HepG2 (cell line): ENCODE measurements around the gene MTG1. TPM values are rescaled to one million over a fixed set of nuclear protein-coding genes. Genes with fewer than 3 reads are reported as not detected.

ENCODE experiments used
- MEF2D ChIP-seq: sonication (generic); formaldehyde crosslinking; IDR thresholded peaks from 2 replicates; pipeline ENCODE4 v1.5.1; 2020; ENCODE audit warnings: mild to moderate bottlenecking, missing genetic modification reagents
- NR3C1 ChIP-seq: sonication (generic); formaldehyde crosslinking; IDR thresholded peaks from 2 replicates; pipeline ENCODE4 v1.4.0; 2020; ENCODE audit warnings: missing genetic modification reagents
- RARG ChIP-seq: sonication (generic); formaldehyde crosslinking; IDR thresholded peaks from 2 replicates; pipeline ENCODE4 v1.4.0; 2020; ENCODE audit warnings: low read depth, mild to moderate bottlenecking, missing genetic modification reagents
- REL ChIP-seq: sonication (generic); formaldehyde crosslinking; conservative IDR thresholded peaks from 2 replicates; pipeline ENCODE4 v1.8.0; 2022; ENCODE audit warnings: mild to moderate bottlenecking, missing genetic modification reagents, moderate library complexity
- SOX5 ChIP-seq: IDR thresholded peaks from 2 replicates; pipeline ENCODE4 v1.6.1; 2016; ENCODE audit warnings: borderline replicate concordance
- THYN1 ChIP-seq: sonication (generic); formaldehyde crosslinking; IDR thresholded peaks from 2 replicates; pipeline ENCODE4 v1.8.1; 2023; ENCODE audit warnings: low read depth, mild to moderate bottlenecking, moderate library complexity, missing genetic modification reagents, borderline replicate concordance
- ZNF224 ChIP-seq: sonication (generic); formaldehyde crosslinking; IDR thresholded peaks from 2 replicates; pipeline ENCODE4 v1.5.0; 2020; ENCODE audit warnings: mild to moderate bottlenecking, missing genetic modification reagents
- ZNF781 ChIP-seq: sonication (generic); formaldehyde crosslinking; IDR thresholded peaks from 2 replicates; pipeline ENCODE4 v1.5.1; 2020; ENCODE audit warnings: borderline replicate concordance, mild to moderate bottlenecking, missing genetic modification reagents; ENCODE audit errors: not compliant biosample characterization
- polyA plus RNA-seq, 8 experiments: library from polyadenylated mRNA; depleted of rRNA in 3 of 8; stranded (reverse) in 7 of 8; unstranded in 1 of 8; fragments of >200 nt; fragmentation: Illumina TruSeq in 4 of 8; extraction: Trizol in 4 of 8; gene quantifications; 2 replicates each; pipeline versions ENCODE4 v1.2.1 to v1.2.3, GENCODE V29; 2011 to 2016; ENCODE audit warnings: low read depth in 4 of 8, missing spikeins in 1 of 8, mixed read lengths in 1 of 8; ENCODE audit not compliant: insufficient read depth in 1 of 8
- total RNA-seq, 5 experiments: library from RNA; depleted of rRNA; stranded (reverse); fragments of >200 nt; fragmentation: Illumina TruSeq; extraction: Trizol; gene quantifications; 2 replicates each; pipeline ENCODE4 v1.2.3, GENCODE V29; 2016; ENCODE audit warnings: low read depth in 1 of 5
- TF ChIP-seq, protein P1 (sequence below): sonication (generic); formaldehyde crosslinking; IDR thresholded peaks from 2 replicates; pipeline ENCODE4 v1.9.0; 2021; ENCODE audit warnings: missing genetic modification reagents, borderline replicate concordance
- TF ChIP-seq, protein P2 (sequence below): sonication (generic); formaldehyde crosslinking; IDR thresholded peaks from 2 replicates; pipeline ENCODE4 v1.5.1; 2020; ENCODE audit warnings: missing genetic modification reagents, mild to moderate bottlenecking, borderline replicate concordance
- TF ChIP-seq, protein P3 (sequence below): sonication (generic); formaldehyde crosslinking; IDR thresholded peaks from 2 replicates; pipeline ENCODE4 v1.5.1; 2020; ENCODE audit warnings: mild to moderate bottlenecking, missing genetic modification reagents, moderate library complexity
- TF ChIP-seq, protein P4 (sequence below): sonication (generic); formaldehyde crosslinking; conservative IDR thresholded peaks from 2 replicates; pipeline ENCODE4 v1.4.0; 2020; ENCODE audit warnings: missing genetic modification reagents
- TF ChIP-seq, protein P5 (sequence below): sonication (generic); formaldehyde crosslinking; IDR thresholded peaks from 2 replicates; pipeline ENCODE4 v1.4.0; 2020; ENCODE audit warnings: missing genetic modification reagents
- TF ChIP-seq, protein P6 (sequence below): sonication (generic); formaldehyde crosslinking; IDR thresholded peaks from 2 replicates; pipeline ENCODE4 v1.4.0; 2020; ENCODE audit warnings: missing genetic modification reagents

MTG1 gene
- total and polyA plus RNA-seq, 2 of the 13 experiments (the other 11 are each of a cell fraction or from before 2014, with no cell fraction given): 42.0 to 103 TPM

DNA sequence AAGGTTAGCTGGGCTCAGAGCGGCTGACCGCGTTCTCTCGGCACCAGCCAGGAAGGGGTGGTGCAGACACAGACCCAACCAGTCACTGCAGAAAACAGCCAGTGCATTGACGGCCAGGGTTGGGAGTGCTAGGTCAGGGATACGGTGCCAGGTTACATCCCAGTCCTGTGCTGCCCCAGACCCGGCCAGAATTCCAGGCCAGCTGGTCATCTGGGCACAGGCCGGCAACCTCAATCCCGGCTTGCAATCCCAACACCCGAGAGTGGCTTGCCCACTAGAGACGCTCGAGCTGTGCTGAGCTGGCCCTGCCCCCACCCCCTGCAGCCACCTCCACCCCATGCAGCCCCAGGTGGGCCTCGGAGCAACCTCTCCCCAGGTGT, 43.0 kb upstream of the MTG1 start (continued):
- TF ChIP-seq, protein P1, sequence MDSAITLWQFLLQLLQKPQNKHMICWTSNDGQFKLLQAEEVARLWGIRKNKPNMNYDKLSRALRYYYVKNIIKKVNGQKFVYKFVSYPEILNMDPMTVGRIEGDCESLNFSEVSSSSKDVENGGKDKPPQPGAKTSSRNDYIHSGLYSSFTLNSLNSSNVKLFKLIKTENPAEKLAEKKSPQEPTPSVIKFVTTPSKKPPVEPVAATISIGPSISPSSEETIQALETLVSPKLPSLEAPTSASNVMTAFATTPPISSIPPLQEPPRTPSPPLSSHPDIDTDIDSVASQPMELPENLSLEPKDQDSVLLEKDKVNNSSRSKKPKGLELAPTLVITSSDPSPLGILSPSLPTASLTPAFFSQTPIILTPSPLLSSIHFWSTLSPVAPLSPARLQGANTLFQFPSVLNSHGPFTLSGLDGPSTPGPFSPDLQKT (CRISPR knock-in tag): no peak
- TF ChIP-seq, protein P2, sequence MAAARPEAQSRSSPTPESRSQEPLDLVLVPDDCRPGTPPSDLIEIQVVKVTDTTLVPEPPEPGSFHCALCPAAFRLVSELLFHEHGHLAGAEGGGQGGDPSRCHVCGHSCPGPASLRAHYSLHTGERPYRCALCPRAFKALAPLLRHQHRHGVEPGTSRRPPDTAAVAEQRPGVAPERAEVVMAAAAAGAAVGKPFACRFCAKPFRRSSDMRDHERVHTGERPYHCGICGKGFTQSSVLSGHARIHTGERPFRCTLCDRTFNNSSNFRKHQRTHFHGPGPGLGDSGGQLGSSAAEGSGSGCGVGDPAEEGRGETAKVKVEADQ (CRISPR knock-in tag): no peak
- TF ChIP-seq, protein P3, sequence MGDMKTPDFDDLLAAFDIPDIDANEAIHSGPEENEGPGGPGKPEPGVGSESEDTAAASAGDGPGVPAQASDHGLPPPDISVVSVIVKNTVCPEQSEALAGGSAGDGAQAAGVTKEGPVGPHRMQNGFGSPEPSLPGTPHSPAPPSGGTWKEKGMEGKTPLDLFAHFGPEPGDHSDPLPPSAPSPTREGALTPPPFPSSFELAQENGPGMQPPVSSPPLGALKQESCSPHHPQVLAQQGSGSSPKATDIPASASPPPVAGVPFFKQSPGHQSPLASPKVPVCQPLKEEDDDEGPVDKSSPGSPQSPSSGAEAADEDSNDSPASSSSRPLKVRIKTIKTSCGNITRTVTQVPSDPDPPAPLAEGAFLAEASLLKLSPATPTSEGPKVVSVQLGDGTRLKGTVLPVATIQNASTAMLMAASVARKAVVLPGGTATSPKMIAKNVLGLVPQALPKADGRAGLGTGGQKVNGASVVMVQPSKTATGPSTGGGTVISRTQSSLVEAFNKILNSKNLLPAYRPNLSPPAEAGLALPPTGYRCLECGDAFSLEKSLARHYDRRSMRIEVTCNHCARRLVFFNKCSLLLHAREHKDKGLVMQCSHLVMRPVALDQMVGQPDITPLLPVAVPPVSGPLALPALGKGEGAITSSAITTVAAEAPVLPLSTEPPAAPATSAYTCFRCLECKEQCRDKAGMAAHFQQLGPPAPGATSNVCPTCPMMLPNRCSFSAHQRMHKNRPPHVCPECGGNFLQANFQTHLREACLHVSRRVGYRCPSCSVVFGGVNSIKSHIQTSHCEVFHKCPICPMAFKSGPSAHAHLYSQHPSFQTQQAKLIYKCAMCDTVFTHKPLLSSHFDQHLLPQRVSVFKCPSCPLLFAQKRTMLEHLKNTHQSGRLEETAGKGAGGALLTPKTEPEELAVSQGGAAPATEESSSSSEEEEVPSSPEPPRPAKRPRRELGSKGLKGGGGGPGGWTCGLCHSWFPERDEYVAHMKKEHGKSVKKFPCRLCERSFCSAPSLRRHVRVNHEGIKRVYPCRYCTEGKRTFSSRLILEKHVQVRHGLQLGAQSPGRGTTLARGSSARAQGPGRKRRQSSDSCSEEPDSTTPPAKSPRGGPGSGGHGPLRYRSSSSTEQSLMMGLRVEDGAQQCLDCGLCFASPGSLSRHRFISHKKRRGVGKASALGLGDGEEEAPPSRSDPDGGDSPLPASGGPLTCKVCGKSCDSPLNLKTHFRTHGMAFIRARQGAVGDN (CRISPR knock-in tag): 0 out of 2 replicates have a peak, but pooled peaks have one; percentile 3
- TF ChIP-seq, protein P4, sequence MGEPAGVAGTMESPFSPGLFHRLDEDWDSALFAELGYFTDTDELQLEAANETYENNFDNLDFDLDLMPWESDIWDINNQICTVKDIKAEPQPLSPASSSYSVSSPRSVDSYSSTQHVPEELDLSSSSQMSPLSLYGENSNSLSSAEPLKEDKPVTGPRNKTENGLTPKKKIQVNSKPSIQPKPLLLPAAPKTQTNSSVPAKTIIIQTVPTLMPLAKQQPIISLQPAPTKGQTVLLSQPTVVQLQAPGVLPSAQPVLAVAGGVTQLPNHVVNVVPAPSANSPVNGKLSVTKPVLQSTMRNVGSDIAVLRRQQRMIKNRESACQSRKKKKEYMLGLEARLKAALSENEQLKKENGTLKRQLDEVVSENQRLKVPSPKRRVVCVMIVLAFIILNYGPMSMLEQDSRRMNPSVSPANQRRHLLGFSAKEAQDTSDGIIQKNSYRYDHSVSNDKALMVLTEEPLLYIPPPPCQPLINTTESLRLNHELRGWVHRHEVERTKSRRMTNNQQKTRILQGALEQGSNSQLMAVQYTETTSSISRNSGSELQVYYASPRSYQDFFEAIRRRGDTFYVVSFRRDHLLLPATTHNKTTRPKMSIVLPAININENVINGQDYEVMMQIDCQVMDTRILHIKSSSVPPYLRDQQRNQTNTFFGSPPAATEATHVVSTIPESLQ (CRISPR knock-in tag): no peak
- TF ChIP-seq, protein P5, sequence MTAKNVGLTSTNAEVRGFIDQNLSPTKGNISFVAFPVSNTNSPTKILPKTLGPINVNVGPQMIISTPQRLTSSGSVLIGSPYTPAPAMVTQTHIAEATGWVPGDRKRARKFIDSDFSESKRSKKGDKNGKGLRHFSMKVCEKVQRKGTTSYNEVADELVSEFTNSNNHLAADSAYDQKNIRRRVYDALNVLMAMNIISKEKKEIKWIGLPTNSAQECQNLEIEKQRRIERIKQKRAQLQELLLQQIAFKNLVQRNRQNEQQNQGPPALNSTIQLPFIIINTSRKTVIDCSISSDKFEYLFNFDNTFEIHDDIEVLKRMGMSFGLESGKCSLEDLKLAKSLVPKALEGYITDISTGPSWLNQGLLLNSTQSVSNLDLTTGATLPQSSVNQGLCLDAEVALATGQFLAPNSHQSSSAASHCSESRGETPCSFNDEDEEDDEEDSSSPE (CRISPR knock-in tag): no peak
- no peak for TF ChIP-seq THYN1 (CRISPR knock-in tag)
- no peak for TF ChIP-seq SOX5 (CRISPR knock-in tag)
- no peak for TF ChIP-seq ZNF224 (CRISPR knock-in tag)
- TF ChIP-seq MEF2D (CRISPR knock-in tag): no peak
- TF ChIP-seq, protein P6, sequence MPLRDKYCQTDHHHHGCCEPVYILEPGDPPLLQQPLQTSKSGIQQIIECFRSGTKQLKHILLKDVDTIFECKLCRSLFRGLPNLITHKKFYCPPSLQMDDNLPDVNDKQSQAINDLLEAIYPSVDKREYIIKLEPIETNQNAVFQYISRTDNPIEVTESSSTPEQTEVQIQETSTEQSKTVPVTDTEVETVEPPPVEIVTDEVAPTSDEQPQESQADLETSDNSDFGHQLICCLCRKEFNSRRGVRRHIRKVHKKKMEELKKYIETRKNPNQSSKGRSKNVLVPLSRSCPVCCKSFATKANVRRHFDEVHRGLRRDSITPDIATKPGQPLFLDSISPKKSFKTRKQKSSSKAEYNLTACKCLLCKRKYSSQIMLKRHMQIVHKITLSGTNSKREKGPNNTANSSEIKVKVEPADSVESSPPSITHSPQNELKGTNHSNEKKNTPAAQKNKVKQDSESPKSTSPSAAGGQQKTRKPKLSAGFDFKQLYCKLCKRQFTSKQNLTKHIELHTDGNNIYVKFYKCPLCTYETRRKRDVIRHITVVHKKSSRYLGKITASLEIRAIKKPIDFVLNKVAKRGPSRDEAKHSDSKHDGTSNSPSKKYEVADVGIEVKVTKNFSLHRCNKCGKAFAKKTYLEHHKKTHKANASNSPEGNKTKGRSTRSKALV (CRISPR knock-in tag): no peak
- TF ChIP-seq ZNF781 (CRISPR knock-in tag): no peak
- TF ChIP-seq REL (CRISPR knock-in tag): no peak
- TF ChIP-seq NR3C1 (CRISPR knock-in tag): no peak
- no peak for TF ChIP-seq RARG
